HG02798 (cell line): ENCODE results near the gene NUP214.
"Not testable (repeated sequence)": the region's sequence is repeated elsewhere in the genome, so short reads cannot be mapped to it uniquely, and the experiment has no call there.

Experiments
- ATAC-seq: cut with Tn5 transposase; IDR thresholded peaks from one replicate; pipeline ENCODE4 v1.9.1; 2021; ENCODE audit warnings: mild to moderate bottlenecking; ENCODE audit not compliant: unreplicated experiment, poor library complexity

The NUP214 gene

GRCh38 chr9:131153595-131153994 lies 28.2 kb downstream of the NUP214 start:
- no peak for ATAC-seq

GRCh38 chr9:131158673-131159072 lies 33.3 kb downstream of the NUP214 start:
- not testable (repeated sequence) for ATAC-seq

GRCh38 chr9:131160416-131161112 lies 35.2 kb downstream of the NUP214 start:
- ATAC-seq = no peak

GRCh38 chr9:131161585-131161984 lies 36.2 kb downstream of the NUP214 start:
- ATAC-seq = no peak

GRCh38 chr9:131162886-131163285 lies 37.5 kb downstream of the NUP214 start:
- ATAC-seq = no peak

- no peak for ATAC-seq
Measured at GRCh38 chr9:131165523-131165922, 40.1 kb downstream of the NUP214 start.

GRCh38 chr9:131167146-131167692 lies 41.8 kb downstream of the NUP214 start:
- ATAC-seq = no peak

- ATAC-seq = no peak
Measured at GRCh38 chr9:131167936-131168335, 42.5 kb downstream of the NUP214 start.

GRCh38 chr9:131169563-131170240 lies 44.3 kb downstream of the NUP214 start:
- no peak for ATAC-seq

GRCh38 chr9:131173995-131174394 lies 48.6 kb downstream of the NUP214 start:
- no peak for ATAC-seq

- no peak for ATAC-seq
Measured at GRCh38 chr9:131174681-131175239, 49.4 kb downstream of the NUP214 start.

GRCh38 chr9:131177898-131178297 lies 52.5 kb downstream of the NUP214 start:
- no peak for ATAC-seq

GRCh38 chr9:131178382-131178781 lies 53.0 kb downstream of the NUP214 start:
- ATAC-seq = peak; percentile 73

- ATAC-seq = no peak
Measured at GRCh38 chr9:131178926-131179325, 53.5 kb downstream of the NUP214 start.

- ATAC-seq = no peak
Measured at GRCh38 chr9:131179561-131180219, 54.3 kb downstream of the NUP214 start.

- ATAC-seq = no peak
Measured at GRCh38 chr9:131180454-131180853, 55.1 kb downstream of the NUP214 start.

GRCh38 chr9:131181091-131181681 lies 55.8 kb downstream of the NUP214 start:
- no peak for ATAC-seq

GRCh38 chr9:131185924-131186323 lies 60.5 kb downstream of the NUP214 start:
- no peak for ATAC-seq

GRCh38 chr9:131186622-131187021 lies 61.2 kb downstream of the NUP214 start:
- no peak for ATAC-seq

- ATAC-seq = peak; percentile 31
Measured at GRCh38 chr9:131187957-131188356, 62.6 kb downstream of the NUP214 start.
